NCI-H2196 (cell line): ENCODE results near the gene ANO2.

Source experiments
- DNase-seq: peaks from one replicate; lab custom pipeline; 2025; ENCODE audit not compliant: unreplicated experiment; lab: John Stamatoyannopoulos, UW

The ANO2 gene

GRCh38 chr12:5522432-5523335 is 422.4 kb downstream of the ANO2 start:
- DNase-seq: no peak

DNA sequence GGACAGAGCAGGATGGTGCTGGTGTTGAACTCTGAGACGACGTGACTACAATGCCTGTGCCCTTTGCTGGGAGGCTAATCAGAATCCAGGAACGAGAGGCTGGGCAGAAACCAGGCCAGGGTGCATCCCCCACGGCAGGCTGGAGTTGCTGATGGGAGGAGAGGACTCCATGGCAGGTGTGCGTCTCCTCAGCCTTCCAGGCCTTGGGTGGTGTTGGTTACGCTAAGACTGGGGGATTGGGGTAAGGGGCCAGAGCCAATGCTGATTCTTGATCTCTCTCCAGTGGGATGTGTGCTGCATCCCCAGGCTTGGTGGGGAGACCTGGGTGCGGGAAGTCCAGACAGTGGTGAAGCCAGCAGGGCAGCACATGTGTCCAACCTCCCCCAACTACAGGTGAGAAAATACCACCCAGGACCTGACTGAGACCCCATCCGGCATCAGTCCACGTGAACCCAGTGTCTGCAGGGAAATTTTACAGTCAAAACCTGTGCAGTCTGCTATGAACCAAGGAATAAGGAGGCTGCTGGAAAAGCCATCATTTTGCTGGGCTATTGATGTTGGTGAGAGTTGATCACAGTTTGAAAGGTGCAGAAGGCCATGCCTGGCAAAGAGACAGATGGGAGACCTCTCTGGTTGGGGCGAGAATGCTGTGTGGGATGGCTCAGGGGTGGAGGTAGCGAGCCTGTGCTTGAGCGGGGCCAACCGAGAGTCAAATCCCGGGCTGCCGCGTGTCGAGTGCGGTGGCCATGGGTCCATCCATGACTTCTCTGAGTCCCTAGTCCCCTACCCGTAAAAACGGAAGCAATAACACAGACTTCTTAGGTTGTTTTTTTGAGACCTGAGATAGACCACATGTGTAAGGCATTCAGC is 423.4 kb downstream of the ANO2 start:
- no peak for DNase-seq

- DNase-seq: no peak
Measured at GRCh38 chr12:5520831-5521230, 424.2 kb downstream of the ANO2 start.

GRCh38 chr12:5520037-5520436 is 425.0 kb downstream of the ANO2 start:
- no peak for DNase-seq

DNA sequence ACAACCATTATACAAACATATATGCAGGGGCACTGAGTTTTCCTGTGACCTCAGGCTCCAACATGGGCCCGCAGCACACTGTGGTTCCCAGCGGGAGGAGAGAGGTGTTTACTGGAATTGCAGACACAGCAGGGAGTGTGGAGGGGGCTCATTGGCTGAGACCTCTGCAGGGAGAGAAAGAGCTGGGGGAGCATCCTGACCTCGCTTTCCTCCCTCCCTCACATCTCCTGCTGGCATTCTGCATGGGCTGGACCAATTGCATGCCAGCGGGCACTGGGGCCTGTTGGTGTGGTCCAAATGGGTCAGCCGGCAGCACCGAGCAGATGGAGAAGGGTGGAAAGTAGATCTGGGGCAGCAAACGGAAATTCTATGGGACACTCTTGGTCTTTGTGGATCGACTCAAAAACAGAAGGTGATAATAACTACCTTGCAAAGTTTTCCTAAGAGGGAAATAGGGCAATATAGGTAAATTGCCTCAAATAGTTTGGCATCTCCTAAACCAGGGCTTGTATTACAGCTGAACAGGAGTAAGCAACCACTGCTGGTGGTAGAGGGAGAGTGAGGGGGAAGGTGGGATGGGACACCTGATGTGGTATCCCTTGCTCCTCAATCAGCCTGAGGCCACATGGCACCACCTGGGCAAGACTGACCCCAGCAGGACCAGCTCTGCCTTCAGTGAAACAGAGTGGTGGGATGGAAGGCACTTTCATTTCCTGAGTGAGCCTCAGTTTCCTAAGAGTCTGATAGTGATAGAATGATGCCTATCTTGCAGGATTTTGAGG is 426.3 kb downstream of the ANO2 start:
- no peak for DNase-seq

DNA sequence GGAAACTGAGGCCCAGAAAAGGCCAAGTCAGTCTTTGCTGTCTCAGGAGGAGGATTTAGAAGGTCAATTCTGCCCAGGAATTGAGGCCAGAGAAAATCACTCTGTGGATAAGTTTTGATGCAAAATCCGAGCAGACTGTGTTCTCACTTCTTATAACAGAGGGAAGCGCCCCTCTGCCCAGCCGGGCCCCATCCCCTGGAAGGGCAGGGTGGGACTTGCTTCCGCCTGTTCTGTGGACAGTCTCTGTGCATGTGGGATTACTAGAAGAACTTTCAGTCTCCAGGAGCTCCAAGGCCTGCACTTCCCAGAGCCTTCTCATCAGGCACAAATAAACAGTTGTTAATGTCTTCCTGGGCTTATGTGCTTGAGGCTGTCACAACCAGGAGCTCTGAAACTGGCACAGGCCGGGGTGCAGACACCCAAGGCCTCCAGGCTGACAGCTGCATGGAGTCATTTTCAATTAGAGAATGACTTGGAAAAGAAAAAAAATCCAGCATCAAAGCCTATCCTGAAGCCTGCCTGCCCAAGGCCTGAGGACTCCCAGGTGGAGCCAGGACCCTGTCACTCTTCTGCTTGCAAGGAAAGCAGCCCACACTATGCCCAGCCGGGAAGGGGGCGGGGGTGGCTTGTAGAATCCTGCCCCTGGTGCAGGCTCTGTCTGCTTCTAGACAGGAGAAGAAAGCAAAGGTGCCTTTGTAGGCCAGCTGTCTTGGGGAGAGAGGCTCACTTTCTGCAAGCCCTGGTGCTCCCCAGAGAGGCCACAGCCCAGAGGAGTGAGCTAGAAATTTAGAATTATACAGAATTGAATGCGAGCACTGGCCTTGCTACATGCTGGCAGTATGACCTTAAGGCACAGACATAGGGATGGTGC is 428.5 kb downstream of the ANO2 start:
- DNase-seq: no peak

GRCh38 chr12:5515458-5515857 is 429.6 kb downstream of the ANO2 start:
- DNase-seq: no peak

- no peak for DNase-seq
Measured at GRCh38 chr12:5514545-5514944, 430.5 kb downstream of the ANO2 start.

- no peak for DNase-seq
Measured at GRCh38 chr12:5514016-5514415, 431.0 kb downstream of the ANO2 start.

- DNase-seq: no peak
Measured at GRCh38 chr12:5513406-5513805, 431.7 kb downstream of the ANO2 start.
